ENCODE measurements around the gene PALLD. TPM values are rescaled to one million over a fixed set of nuclear protein-coding genes. Genes with fewer than 3 reads are reported as not detected.

PALLD gene
- total and polyA plus RNA-seq, 2 donors (not counting 3 experiments of a cell fraction or from before 2014, with no cell fraction given), result 13.4 to 48.2 TPM

- no peaks in the 10 kb centered on the region for H3K27me3 ChIP-seq (ENCODE audit: control insufficient read depth in 2 of 2, insufficient read depth in 2 of 2, low read length in 2 of 2)
- no peak overlapping the region for H3K9ac ChIP-seq (replicated peaks; ENCODE audit: extremely low read depth, insufficient read depth, low read length)
- ChIA-PET POLR2A (no interaction called here), CTCF (interaction anchor here (1.0 kb wide), 1 partner anchor 43 kb away, joined by 3 read pairs; no protein-coding TSS in a partner anchor)
- H3K4me2 ChIP-seq (ENCODE audit: insufficient read depth, low read length), result peak overlapping the region; percentile 83
- no peaks in the 10 kb centered on the region for H3K79me2 ChIP-seq (ENCODE audit: control insufficient read depth, insufficient read depth, low read length)
- FAIRE-seq (peak; percentile 69), DNase-seq (ENCODE audit: low read depth, low spot score) (peak; percentile 61)
- no peaks in the 10 kb centered on the region for H3K9me1 ChIP-seq (replicated peaks; ENCODE audit: control insufficient read depth, extremely low read depth, insufficient read depth, low read length)
- H3K27ac ChIP-seq (ENCODE audit: insufficient read depth, low read depth, low read length), result peak overlapping the region; percentile 17
- dilution Hi-C loops (cut with MboI; ENCODE audit: extremely low pct_ligation_motif_present, low sequenced_read_pairs), result no loop called here
- BruUV-seq (replicated peaks), result no TSS peak
- H3K4me1 ChIP-seq (ENCODE audit: control insufficient read depth, extremely low read depth, insufficient read depth, low read length), result peaks cover 14% of the 10 kb centered on the region
- TF ChIP-seq FOS (IDR thresholded peaks at IDR 0.05; ENCODE audit: borderline replicate concordance, insufficient read depth, low read length), result peak; percentile 32
- no peak for TF ChIP-seq POLR2AphosphoS5 (IDR thresholded peaks at IDR 0.05; ENCODE audit: insufficient read depth, low read depth, low read length)
- TF ChIP-seq GATA2 (IDR thresholded peaks at IDR 0.05; ENCODE audit: insufficient read depth, insufficient read length, low read depth, low read length), result peak; percentile 63
- no peak for TF ChIP-seq CTCF (IDR thresholded peaks at IDR 0.05; ENCODE audit: extremely low read depth in 1 of 2, insufficient read depth in 1 of 2, low read depth in 1 of 2, low read length in 2 of 2)
- TF ChIP-seq EZH2 (IDR thresholded peaks at IDR 0.05; ENCODE audit: borderline replicate concordance, low read depth, low read length, severe bottlenecking), result no peak
- no peak for TF ChIP-seq MAX (IDR thresholded peaks at IDR 0.05; ENCODE audit: insufficient read depth, insufficient read length)
- H3K36me3 ChIP-seq (ENCODE audit: control insufficient read depth in 2 of 2, extremely low read depth in 1 of 2, insufficient read depth in 2 of 2, low read length in 2 of 2), result no peaks in the 10 kb centered on the region
- H3K4me3 ChIP-seq (replicated peaks in 1 of 3; ENCODE audit: insufficient read depth in 1 of 3, low read depth in 1 of 3, low read length in 3 of 3), result peak overlapping the region in 1 of 3 experiments; percentile 52
- no peaks in the 10 kb centered on the region for H3K9me3 ChIP-seq (replicated peaks; ENCODE audit: control insufficient read depth, insufficient read depth, low read length)
- intact Hi-C loops (cut with micrococcal nuclease), result loop anchor here (5.0 kb wide), 1 partner anchor 44 kb away; no protein-coding TSS in a partner anchor
- peak overlapping the region; percentile 79 for H2AFZ ChIP-seq (ENCODE audit: low read depth, low read length)
- no peaks in the 10 kb centered on the region for H4K20me1 ChIP-seq (replicated peaks; ENCODE audit: control insufficient read depth, extremely low read depth, insufficient read depth, low read length)
Measured at GRCh38 chr4:168723020-168723419, 226.2 kb downstream of the PALLD start.

Data from endothelial cell of umbilical vein (primary cell).